Thoracic aorta (tissue), 2 donors: Measurements from ENCODE around the gene GALNT7. TPM values are rescaled to one million over a fixed set of nuclear protein-coding genes. Genes with fewer than 3 reads are reported as not detected.

Experiments used
- ATAC-seq: fragments of 150-250 bp; one replicate; pipeline ENCODE4 v1.8.0; 2017; ENCODE audit warnings: low read depth; ENCODE audit not compliant: insufficient number of reproducible peaks, low FRiP score
- DNase-seq: peaks from one replicate; pipeline ENCODE4 v3.0.0-alpha.2; 2020; ENCODE audit warnings: low spot score
- H3K27ac ChIP-seq, 2 donors: fragments of 200-600 bp; sonication (generic); 1 replicate in 1 of 2; 2 replicates in 1 of 2; pipeline ENCODE4 v1.5.1; 2016; ENCODE audit warnings: mild to moderate bottlenecking in 2 of 2, moderate library complexity in 2 of 2
- H3K27me3 ChIP-seq: fragments of 200-600 bp; sonication (generic); replicated peaks from 2 replicates; pipeline ENCODE4 v1.6.0; 2016; ENCODE audit warnings: mild to moderate bottlenecking; ENCODE audit not compliant: insufficient read depth
- H3K36me3 ChIP-seq: fragments of 200-600 bp; sonication (generic); one replicate; pipeline ENCODE4 v1.5.1; 2016
- H3K4me1 ChIP-seq, 2 donors: fragments of 200-600 bp; sonication (generic); 1 replicate in 1 of 2; 2 replicates in 1 of 2; pipeline versions ENCODE4 v1.5.1 to v1.6.0; 2016; ENCODE audit warnings: low read depth in 2 of 2, mild to moderate bottlenecking in 1 of 2; ENCODE audit not compliant: control insufficient read depth in 1 of 2
- H3K4me3 ChIP-seq: fragments of 200-600 bp; sonication (generic); 2 replicates; pipeline ENCODE4 v1.5.1; 2016; ENCODE audit warnings: mild to moderate bottlenecking
- H3K9me3 ChIP-seq: fragments of 200-600 bp; sonication (generic); 2 replicates; pipeline ENCODE4 v1.5.1; 2016
- CTCF ChIP-seq: fragments of 200-600 bp; sonication (generic); IDR thresholded peaks from one replicate; pipeline ENCODE4 v1.5.1; 2019; ENCODE audit warnings: antibody characterized with exemption
- total RNA-seq, 2 donors: library from RNA; depleted of rRNA; stranded (reverse); fragments of >200 nt; gene quantifications; one replicate each; pipeline versions ENCODE4 v1.1.0 to v1.2.3, GENCODE V29; 2016

The GALNT7 gene
- total RNA-seq, 2 donors from 2014 or later, result 12.7 to 23.1 TPM

- H3K27me3 ChIP-seq, result no peaks in the 10 kb centered on the region
- H3K27ac ChIP-seq, result peak overlapping the region in 1 of 2 donors; percentile 11
- no peaks in the 10 kb centered on the region for H3K36me3 ChIP-seq
- no peak for TF ChIP-seq CTCF
- H3K4me1 ChIP-seq, result peaks cover 8 to 24% of the 10 kb centered on the region in 2 donors
- ATAC-seq (no peak), DNase-seq (no peak)
- H3K4me3 ChIP-seq, result peak overlapping the region; percentile 93
- H3K9me3 ChIP-seq, result no peaks in the 10 kb centered on the region
Measured at GRCh38 chr4:173367285-173367684, 198.7 kb downstream of the GALNT7 start.

- H3K27me3 ChIP-seq, result no peaks in the 10 kb centered on the region
- peaks cover 9 to 26% of the 10 kb centered on the region in 2 donors for H3K4me1 ChIP-seq
- peak overlapping the region; percentile 1 to 20 for H3K27ac ChIP-seq
- no peaks in the 10 kb centered on the region for H3K9me3 ChIP-seq
- no peak for DNase-seq
- no peak for TF ChIP-seq CTCF
- ATAC-seq, result no peak
- H3K36me3 ChIP-seq, result no peaks in the 10 kb centered on the region
- H3K4me3 ChIP-seq, result peak overlapping the region; percentile 93
Measured at GRCh38 chr4:173367946-173368345, 199.3 kb downstream of the GALNT7 start.

- H3K9me3 ChIP-seq, result no peaks in the 10 kb centered on the region
- peak overlapping the region; percentile 93 for H3K4me3 ChIP-seq
- peaks cover 19 to 41% of the 10 kb centered on the region in 2 donors for H3K4me1 ChIP-seq
- TF ChIP-seq CTCF, result no peak
- no peaks in the 10 kb centered on the region for H3K27me3 ChIP-seq
- no peaks in the 10 kb centered on the region for H3K36me3 ChIP-seq
- DNase-seq (peak; percentile 60), ATAC-seq (peak; percentile 29)
- peak overlapping the region; percentile 95 to 96 for H3K27ac ChIP-seq
Measured at GRCh38 chr4:173370130-173370476, 201.5 kb downstream of the GALNT7 start.

- Histone ChIP-seq H3K9me3 (no peaks in the 10 kb centered on the region), H3K27ac (peak within 1 kb of the TSS; percentile 95 to 96), H3K4me3 (peak within 1 kb of the TSS; percentile 93), H3K4me1 (peaks cover 24 to 47% of the 10 kb centered on the region in 2 donors), H3K36me3 (no peaks in the 10 kb centered on the region), H3K27me3 (no peaks in the 10 kb centered on the region)
- ATAC-seq (peak; percentile 85), DNase-seq (peak; percentile 98)
- no peak for TF ChIP-seq CTCF
Measured at GRCh38 chr4:173370477-173371291, 202.1 kb downstream of the GALNT7 start, which contains the start of gene SAP30. Gene SAP30 (plus strand): TSS chr4:173370954. CDS start chr4:173371183, 229 bp downstream.

GRCh38 chr4:173371292-173372192 is 202.9 kb downstream of the GALNT7 start:
- H3K4me3 ChIP-seq, result peak overlapping the region; percentile 93
- DNase-seq (peak; percentile 26), ATAC-seq (peak; percentile 2)
- peak overlapping the region; percentile 85 to 95 for H3K27ac ChIP-seq
- H3K36me3 ChIP-seq, result no peaks in the 10 kb centered on the region
- H3K9me3 ChIP-seq, result no peaks in the 10 kb centered on the region
- H3K4me1 ChIP-seq, result peaks cover 24 to 52% of the 10 kb centered on the region in 2 donors
- no peaks in the 10 kb centered on the region for H3K27me3 ChIP-seq
- no peak for TF ChIP-seq CTCF
